Thyroid gland (tissue), 4 donors: ENCODE data around the gene UBL4B.

ENCODE experiments used
- POLR2A ChIP-seq, 2 donors: fragments of 450-650 bp; IDR thresholded peaks; one replicate each; pipeline ENCODE4 v1.6.1; 2017; ENCODE audit warnings: antibody characterized with exemption in 2 of 2, mild to moderate bottlenecking in 2 of 2, moderate library complexity in 1 of 2
- TF ChIP-seq, protein P1 (sequence below), 6 experiments: fragments of 200-600 bp in 3 of 6; fragments of 450-650 bp in 3 of 6; sonication (generic) in 3 of 6; IDR thresholded peaks; one replicate each; pipeline ENCODE4 v1.5.1; 2016 to 2019; ENCODE audit warnings: antibody characterized with exemption in 6 of 6, mild to moderate bottlenecking in 2 of 6, inconsistent platforms in 1 of 6, moderate library complexity in 1 of 6

- TF ChIP-seq, protein P1, sequence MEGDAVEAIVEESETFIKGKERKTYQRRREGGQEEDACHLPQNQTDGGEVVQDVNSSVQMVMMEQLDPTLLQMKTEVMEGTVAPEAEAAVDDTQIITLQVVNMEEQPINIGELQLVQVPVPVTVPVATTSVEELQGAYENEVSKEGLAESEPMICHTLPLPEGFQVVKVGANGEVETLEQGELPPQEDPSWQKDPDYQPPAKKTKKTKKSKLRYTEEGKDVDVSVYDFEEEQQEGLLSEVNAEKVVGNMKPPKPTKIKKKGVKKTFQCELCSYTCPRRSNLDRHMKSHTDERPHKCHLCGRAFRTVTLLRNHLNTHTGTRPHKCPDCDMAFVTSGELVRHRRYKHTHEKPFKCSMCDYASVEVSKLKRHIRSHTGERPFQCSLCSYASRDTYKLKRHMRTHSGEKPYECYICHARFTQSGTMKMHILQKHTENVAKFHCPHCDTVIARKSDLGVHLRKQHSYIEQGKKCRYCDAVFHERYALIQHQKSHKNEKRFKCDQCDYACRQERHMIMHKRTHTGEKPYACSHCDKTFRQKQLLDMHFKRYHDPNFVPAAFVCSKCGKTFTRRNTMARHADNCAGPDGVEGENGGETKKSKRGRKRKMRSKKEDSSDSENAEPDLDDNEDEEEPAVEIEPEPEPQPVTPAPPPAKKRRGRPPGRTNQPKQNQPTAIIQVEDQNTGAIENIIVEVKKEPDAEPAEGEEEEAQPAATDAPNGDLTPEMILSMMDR (IDR thresholded peaks at IDR 0.05), result no peak
- no peak for TF ChIP-seq POLR2A (IDR thresholded peaks at IDR 0.05)
These were observed 25.3 kb upstream of the UBL4B start for GRCh38 chr1:110086961-110087360.
